B cell (primary cell): ENCODE measurements around the gene MCOLN1. TPM values are rescaled to one million over a fixed set of nuclear protein-coding genes. Genes with fewer than 3 reads are reported as not detected.
"Not testable (repeated sequence)": the region's sequence is repeated elsewhere in the genome, so short reads cannot be mapped to it uniquely, and the experiment has no call there.

Experiments
- ATAC-seq: fragments of 200-7000 bp; cut with Tn5 transposase; one replicate; pipeline ENCODE4 v1.10.0; 2021; ENCODE audit warnings: low read depth, mild to moderate bottlenecking, moderate number of reproducible peaks, moderate library complexity
- CTCF ChIA-PET: fragments of 350-600 bp; sonication (Branson Sonifier 250); formaldehyde crosslinking; loops from one replicate; lab custom pipeline; 2021; ENCODE audit warnings: antibody characterized with exemption, inconsistent platforms; lab: Charles Lee
- POLR2A ChIA-PET: fragments of 350-600 bp; sonication (Branson Sonifier 250); formaldehyde crosslinking; loops from one replicate; lab custom pipeline; 2021; ENCODE audit warnings: antibody characterized with exemption; lab: Charles Lee
- DNase-seq: peaks from one replicate; pipeline ENCODE4 v3.0.0; 2013
- H2AFZ ChIP-seq: 2 replicates; pipeline ENCODE4 v1.6.1; 2012; ENCODE audit warnings: mild to moderate bottlenecking, low read depth, low read length; ENCODE audit not compliant: insufficient read depth, poor library complexity, severe bottlenecking
- H3K27ac ChIP-seq, 2 donors: 1 replicate in 1 of 2; 2 replicates in 1 of 2; pipeline ENCODE4 v1.5.1; 2012 to 2013; ENCODE audit warnings: low read length in 2 of 2, mild to moderate bottlenecking in 2 of 2, moderate library complexity in 1 of 2
- H3K27me3 ChIP-seq, 4 experiments: fragments of 200-600 bp in 1 of 4; sonication (generic) in 1 of 4; replicated peaks in 1 of 4; 1 replicate in 2 of 4; 2 replicates in 2 of 4; pipeline versions ENCODE4 v1.6.1 to v1.7.0; 2013 to 2016; ENCODE audit warnings: low read length in 3 of 4, mild to moderate bottlenecking in 2 of 4, mixed read lengths in 1 of 4, moderate library complexity in 1 of 4; ENCODE audit not compliant: insufficient read depth in 4 of 4, control insufficient read depth in 3 of 4; ENCODE audit errors: control extremely low read depth in 1 of 4
- H3K36me3 ChIP-seq, 2 experiments: replicated peaks in 1 of 2; 1 replicate in 1 of 2; 2 replicates in 1 of 2; pipeline versions ENCODE4 v1.6.1 to v1.7.1; 2013; ENCODE audit warnings: low read length in 1 of 2; ENCODE audit not compliant: insufficient read depth in 2 of 2, control insufficient read depth in 1 of 2; ENCODE audit errors: control extremely low read depth in 1 of 2, extremely low read depth in 1 of 2
- H3K4me1 ChIP-seq, 2 donors: fragments of 200-600 bp in 1 of 2; sonication (generic) in 1 of 2; 1 replicate in 1 of 2; 2 replicates in 1 of 2; pipeline versions ENCODE4 v1.5.1 to v1.6.1; 2013 to 2017; ENCODE audit warnings: low read length in 2 of 2; ENCODE audit not compliant: control insufficient read depth in 2 of 2, insufficient read depth in 2 of 2
- H3K4me2 ChIP-seq: replicated peaks from 2 replicates; pipeline ENCODE3; 2012; ENCODE audit warnings: mild to moderate bottlenecking, low read depth, low read length; ENCODE audit not compliant: poor library complexity, severe bottlenecking
- H3K4me3 ChIP-seq, 5 experiments: fragments of 200-600 bp in 1 of 5; sonication (generic) in 1 of 5; 1 replicate in 3 of 5; 2 replicates in 2 of 5; pipeline versions ENCODE4 v1.5.1 to v1.7.0; 2011 to 2016; ENCODE audit warnings: low read length in 4 of 5, mild to moderate bottlenecking in 4 of 5, low read depth in 2 of 5, control low read depth in 1 of 5, moderate library complexity in 1 of 5; ENCODE audit not compliant: insufficient read depth in 1 of 5; ENCODE audit errors: control extremely low read depth in 1 of 5, extremely low read depth in 1 of 5
- H3K79me2 ChIP-seq: fragments of 200-600 bp; sonication (generic); one replicate; pipeline ENCODE4 v1.6.0; 2016; ENCODE audit warnings: low read length; ENCODE audit not compliant: control insufficient read depth, insufficient read depth
- H3K9ac ChIP-seq: fragments of 200-600 bp; sonication (generic); 2 replicates; pipeline ENCODE4 v1.6.1; 2017; ENCODE audit warnings: mild to moderate bottlenecking, low read length, moderate library complexity
- H3K9me3 ChIP-seq, 3 donors: one replicate each; pipeline versions ENCODE4 v1.6.1 to v1.7.1; 2013; ENCODE audit warnings: low read length in 2 of 3; ENCODE audit not compliant: control insufficient read depth in 2 of 3, insufficient read depth in 1 of 3; ENCODE audit errors: control extremely low read depth in 1 of 3
- H4K20me1 ChIP-seq: 2 replicates; pipeline ENCODE4 v1.6.0; 2012; ENCODE audit warnings: mild to moderate bottlenecking, low read length; ENCODE audit not compliant: insufficient read depth, control insufficient read depth, poor library complexity, severe bottlenecking
- H3K27ac Mint-ChIP-seq: one replicate; pipeline ENCODE4 v1.8.0; 2021; ENCODE audit warnings: mixed read lengths
- H3K27me3 Mint-ChIP-seq: one replicate; pipeline ENCODE4 v1.8.0; 2021; ENCODE audit warnings: mixed read lengths
- H3K4me1 Mint-ChIP-seq: one replicate; pipeline ENCODE4 v1.8.0; 2021; ENCODE audit warnings: mixed read lengths
- H3K4me3 Mint-ChIP-seq: one replicate; pipeline ENCODE4 v1.8.0; 2021; ENCODE audit warnings: mixed read lengths
- H3K9me3 Mint-ChIP-seq: one replicate; pipeline ENCODE4 v1.8.0; 2022; ENCODE audit warnings: mixed read lengths; ENCODE audit not compliant: insufficient read depth
- EZH2 ChIP-seq: IDR thresholded peaks from 2 replicates; pipeline ENCODE4 v1.6.1; 2012; ENCODE audit warnings: borderline replicate concordance, low read depth, mild to moderate bottlenecking, moderate library complexity, low read length; ENCODE audit not compliant: insufficient read depth, poor library complexity, severe bottlenecking
- WGBS: methylation state at CpG from one replicate; pipeline ENCODE4 v1.1.5; 2013; ENCODE audit warnings: missing lambda C conversion rate; ENCODE audit not compliant: insufficient coverage; 5-methylcytosine and 5-hydroxymethylcytosine counted together
- intact Hi-C: fragments of 100-400 bp; cut with micrococcal nuclease; formaldehyde crosslinking; loops from one replicate; pipeline ENCODE4 v1.10.0; 2022
- polyA plus RNA-seq: library from polyadenylated mRNA; depleted of rRNA; stranded (reverse); fragments of >200 nt; gene quantifications from 2 replicates; pipeline ENCODE4 v1.2.3, GENCODE V29; 2012
- total RNA-seq, 2 donors: library from RNA; stranded (reverse); fragments of 120-200 nt in 1 of 2; gene quantifications; 1 replicate in 1 of 2; 2 replicates in 1 of 2; pipeline versions ENCODE4 v1.2.3 to v1.2.4, GENCODE V29; 2013 to 2022
- TF ChIP-seq, protein P1 (sequence below): fragments of 200-600 bp; IDR thresholded peaks from one replicate; pipeline ENCODE4 v1.8.0; 2022; ENCODE audit warnings: antibody characterized with exemption, mild to moderate bottlenecking

Gene MCOLN1
- total and polyA plus RNA-seq, 2 donors (not counting 1 experiment from before 2014, with no cell fraction given): 12.5 to 19.0 TPM

DNA sequence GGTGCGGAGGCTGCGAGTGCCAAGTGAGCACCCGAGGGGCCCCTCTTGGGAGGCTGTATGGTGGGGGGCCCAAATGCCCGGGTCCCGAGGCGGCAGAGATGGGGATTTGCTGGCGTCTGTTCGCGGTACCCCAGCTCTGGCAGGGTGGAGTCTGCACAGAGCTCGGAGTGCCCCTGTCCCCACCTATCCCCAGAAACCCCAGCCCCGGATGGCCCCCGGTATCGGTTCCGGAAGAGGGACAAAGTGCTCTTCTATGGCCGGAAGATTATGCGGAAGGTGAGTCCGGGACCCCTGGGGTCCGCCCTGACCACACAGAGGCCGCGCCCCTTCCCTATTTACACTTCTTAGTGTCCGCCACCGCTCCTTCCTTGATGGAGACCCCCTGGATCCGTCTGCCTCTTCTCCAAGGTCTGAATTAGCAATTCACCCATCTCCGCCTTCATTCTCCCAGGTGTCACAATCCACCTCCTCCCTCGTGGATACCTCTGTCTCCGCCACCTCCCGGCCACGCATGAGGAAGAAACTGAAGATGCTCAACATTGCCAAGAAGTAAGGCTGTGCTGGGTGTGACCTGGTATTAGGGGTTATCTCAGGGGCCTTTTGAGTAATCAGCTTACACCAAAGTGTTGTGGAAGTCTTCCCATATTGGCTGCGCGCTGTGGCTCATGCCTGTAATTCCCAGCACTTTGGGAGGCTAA is 13.7 kb downstream of the MCOLN1 start:
- peaks cover 10 to 34% of the 10 kb centered on the region in 2 donors for H3K4me1 ChIP-seq
- peak overlapping the region; percentile 99 for H3K4me2 ChIP-seq
- intact Hi-C loops: loop anchor here (1.0 to 2.0 kb wide), 5 partner anchors 15 to 93 kb away; partner anchors contain the start of genes PET100, PEX11G, XAB2 and ZNF358
- peak overlapping the region; percentile 85 for H2AFZ ChIP-seq
- Mint-ChIP-seq H3K4me3 (peak overlapping the region; percentile 97), H3K9me3 (no peaks in the 10 kb centered on the region), H3K27ac (peak overlapping the region; percentile 96), H3K27me3 (no peaks in the 10 kb centered on the region), H3K4me1 (peaks cover 21% of the 10 kb centered on the region)
- POLR2A ChIA-PET: interaction anchor here (3.0 kb wide), 1 partner anchor 14 kb away, joined by 24 read pairs; the partner anchor contains the start of gene MCOLN1
- peak overlapping the region; percentile 96 for H3K9ac ChIP-seq
- H3K79me2 ChIP-seq: peaks cover 10% of the 10 kb centered on the region
- H3K36me3 ChIP-seq: peaks cover 0 to 24% of the 10 kb centered on the region in 2 experiments
- peak overlapping the region; percentile 36 to 96 (median 91) for H3K4me3 ChIP-seq
- no peaks in the 10 kb centered on the region for H3K27me3 ChIP-seq
- CTCF ChIA-PET: interaction anchor here (0.6 to 0.9 kb wide), 2 partner anchors 20 to 32 kb away, joined by 3 to 4 read pairs; partner anchors contain the start of gene ZNF358
- TF ChIP-seq, protein P1, sequence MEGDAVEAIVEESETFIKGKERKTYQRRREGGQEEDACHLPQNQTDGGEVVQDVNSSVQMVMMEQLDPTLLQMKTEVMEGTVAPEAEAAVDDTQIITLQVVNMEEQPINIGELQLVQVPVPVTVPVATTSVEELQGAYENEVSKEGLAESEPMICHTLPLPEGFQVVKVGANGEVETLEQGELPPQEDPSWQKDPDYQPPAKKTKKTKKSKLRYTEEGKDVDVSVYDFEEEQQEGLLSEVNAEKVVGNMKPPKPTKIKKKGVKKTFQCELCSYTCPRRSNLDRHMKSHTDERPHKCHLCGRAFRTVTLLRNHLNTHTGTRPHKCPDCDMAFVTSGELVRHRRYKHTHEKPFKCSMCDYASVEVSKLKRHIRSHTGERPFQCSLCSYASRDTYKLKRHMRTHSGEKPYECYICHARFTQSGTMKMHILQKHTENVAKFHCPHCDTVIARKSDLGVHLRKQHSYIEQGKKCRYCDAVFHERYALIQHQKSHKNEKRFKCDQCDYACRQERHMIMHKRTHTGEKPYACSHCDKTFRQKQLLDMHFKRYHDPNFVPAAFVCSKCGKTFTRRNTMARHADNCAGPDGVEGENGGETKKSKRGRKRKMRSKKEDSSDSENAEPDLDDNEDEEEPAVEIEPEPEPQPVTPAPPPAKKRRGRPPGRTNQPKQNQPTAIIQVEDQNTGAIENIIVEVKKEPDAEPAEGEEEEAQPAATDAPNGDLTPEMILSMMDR: no peak
- no peak for TF ChIP-seq EZH2
- no peaks in the 10 kb centered on the region for H4K20me1 ChIP-seq
- no peak for DNase-seq
- 14% methylated on average over 27 of the region's 30 CpGs for WGBS
- no peaks in the 10 kb centered on the region for H3K9me3 ChIP-seq
- peak overlapping the region; percentile 59 to 83 for H3K27ac ChIP-seq
- ATAC-seq: no peak

DNA sequence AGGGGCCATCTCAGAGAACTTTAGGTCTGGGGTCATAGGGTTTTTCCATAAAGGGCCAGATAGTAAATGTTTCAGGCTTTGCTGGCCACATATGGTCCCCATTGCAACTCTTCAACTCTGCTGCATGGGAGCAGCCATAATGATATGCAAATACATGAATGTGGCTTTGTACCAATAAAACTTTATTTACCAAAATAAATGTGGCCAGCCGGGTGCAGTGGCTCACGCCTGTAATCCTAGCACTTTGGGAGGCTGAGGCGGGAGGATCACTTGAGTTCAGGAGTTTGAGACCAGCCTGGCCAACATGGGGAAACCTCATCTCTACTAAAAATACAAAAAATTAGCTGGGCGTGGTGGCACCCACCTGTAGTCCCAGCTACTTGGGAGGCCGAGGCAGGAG is 16.6 kb downstream of the MCOLN1 start:
- H3K27ac Mint-ChIP-seq, H4K20me1 ChIP-seq, ATAC-seq, H3K4me3 Mint-ChIP-seq, intact Hi-C loops, DNase-seq, H2AFZ ChIP-seq, H3K27me3 Mint-ChIP-seq, H3K27ac ChIP-seq, H3K9me3 Mint-ChIP-seq, H3K27me3 ChIP-seq, H3K4me2 ChIP-seq, H3K9me3 ChIP-seq, H3K79me2 ChIP-seq, H3K9ac ChIP-seq, CTCF ChIA-PET, H3K4me3 ChIP-seq: not testable (repeated sequence)
- peaks cover 5 to 47% of the 10 kb centered on the region in 2 experiments for H3K36me3 ChIP-seq
- peaks cover 10 to 30% of the 10 kb centered on the region in 2 donors for H3K4me1 ChIP-seq
- H3K4me1 Mint-ChIP-seq: peaks cover 19% of the 10 kb centered on the region
- POLR2A ChIA-PET: interaction anchor here (0.7 kb wide), 1 partner anchor 29 kb away, joined by 8 read pairs; no protein-coding TSS in a partner anchor
- WGBS: 96% methylated on average over 3 of the region's 5 CpGs
